IPS DF 4.7 (cell line): Measurements from ENCODE around the gene ZC2HC1C.
"Not testable (repeated sequence)": the region's sequence is repeated elsewhere in the genome, so short reads cannot be mapped to it uniquely, and the experiment has no call there.

Experiments
- DNase-seq: peaks from one replicate; pipeline ENCODE4 v3.0.0-alpha.2; 2013; ENCODE audit warnings: low spot score; ENCODE audit errors: extremely low read depth

ZC2HC1C gene

DNA sequence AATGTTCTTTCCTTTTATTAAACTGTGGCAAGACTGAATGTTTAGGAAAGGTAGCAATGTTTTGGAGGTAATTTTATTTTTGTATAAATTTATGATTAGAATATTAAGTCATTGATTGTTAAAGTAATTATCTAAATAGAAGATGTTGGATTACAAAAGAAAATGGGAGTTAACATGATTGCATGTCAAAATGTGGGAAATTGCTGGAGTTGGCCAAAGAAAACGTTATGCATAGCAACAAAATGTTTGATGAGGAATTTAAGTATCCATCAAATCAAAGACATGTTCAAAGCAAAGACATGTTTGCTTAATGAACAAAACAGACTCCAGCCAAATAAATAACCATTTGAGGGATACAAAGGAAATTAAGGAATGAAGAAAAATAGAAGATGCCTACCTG, 15.0 kb upstream of the ZC2HC1C start:
- no peak for DNase-seq

DNA sequence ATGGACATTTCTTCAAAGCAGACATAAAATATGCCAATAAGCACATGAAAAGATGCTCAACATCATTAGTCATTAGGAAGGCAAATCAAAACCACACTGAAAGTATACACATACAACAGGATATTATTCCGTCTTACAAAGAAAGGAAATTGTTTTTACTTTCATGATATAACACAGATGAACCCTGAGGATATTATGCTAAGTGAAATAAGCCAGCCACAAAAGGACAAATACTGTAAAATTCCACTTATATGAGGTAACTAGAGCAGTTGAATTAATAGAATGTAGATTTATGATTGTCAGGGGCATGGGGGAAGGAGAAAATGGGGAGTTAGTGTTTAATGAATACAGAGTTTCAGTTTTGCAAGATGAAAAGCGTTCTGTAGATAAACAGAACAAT, 9.8 kb upstream of the ZC2HC1C start:
- DNase-seq, result no peak

DNA sequence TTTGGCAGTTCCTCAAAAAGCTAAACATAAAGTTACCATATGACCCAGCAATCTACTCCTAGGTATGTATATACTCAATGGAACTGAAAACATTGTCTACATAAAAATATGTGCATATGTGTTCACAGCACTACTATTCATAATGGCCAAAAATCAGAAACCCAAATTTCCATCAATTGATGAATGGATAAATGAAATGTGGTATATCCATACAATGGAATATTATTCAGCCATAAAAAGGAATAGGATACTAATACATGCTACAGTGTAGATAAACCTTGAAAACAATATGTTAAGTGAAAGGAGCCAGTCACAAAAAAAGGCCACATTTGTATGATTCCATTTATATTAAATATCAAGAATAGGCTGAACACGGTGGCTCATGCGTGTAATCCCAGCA, 9.0 kb upstream of the ZC2HC1C start:
- no peak for DNase-seq

DNA sequence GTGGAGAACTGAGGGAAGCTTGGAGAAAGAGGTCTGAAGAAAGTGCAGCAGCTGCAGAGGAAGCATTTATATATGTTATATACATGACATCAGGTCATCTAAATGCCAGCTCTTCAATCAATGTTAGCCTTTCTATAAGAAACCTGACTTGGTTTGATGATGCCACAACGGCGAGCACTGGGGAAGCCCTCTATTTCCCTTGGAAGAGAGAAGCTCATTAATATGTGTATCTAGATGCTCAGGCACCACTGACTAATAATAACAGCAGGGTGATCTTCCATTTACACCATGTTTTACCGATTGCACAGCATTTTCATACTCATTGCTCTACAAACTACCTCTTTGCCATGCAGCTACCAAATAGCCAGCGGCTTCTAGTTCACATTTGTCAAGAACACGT, 6.4 kb upstream of the ZC2HC1C start:
- no peak for DNase-seq

DNA sequence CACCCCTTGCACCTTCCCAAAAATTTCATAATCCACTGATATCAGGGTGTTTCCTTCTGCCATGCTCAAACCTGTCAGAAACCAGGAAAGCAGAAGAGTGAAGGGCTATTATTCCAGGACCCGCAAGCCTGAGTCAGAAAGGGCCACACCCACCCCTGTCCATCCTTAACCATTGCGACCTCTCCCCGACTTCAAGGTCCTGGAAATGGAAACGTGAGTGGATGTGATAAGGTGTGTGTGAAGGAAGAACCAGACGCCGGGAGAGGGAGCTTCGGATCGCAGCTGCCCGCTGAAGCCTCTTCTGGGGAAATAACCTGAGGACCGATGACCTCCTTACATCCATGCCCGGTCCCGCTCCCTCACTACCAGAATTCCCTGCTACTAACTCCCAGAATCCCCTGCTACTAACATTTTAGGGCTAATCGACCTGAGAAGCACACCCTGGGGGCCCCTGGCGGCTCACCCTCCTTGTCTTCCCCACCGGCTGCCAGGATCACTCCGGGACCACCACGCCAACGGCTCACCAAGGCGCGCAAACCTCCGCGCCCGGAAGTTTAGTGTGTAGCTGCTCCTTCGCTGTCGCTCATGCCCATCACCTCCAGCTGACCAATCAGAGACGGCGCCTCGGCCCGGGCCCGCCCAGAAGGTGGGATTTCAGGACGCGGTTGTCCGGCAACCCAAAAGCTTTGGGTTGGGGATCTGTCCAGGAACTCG, 5.8 kb upstream of the ZC2HC1C start, which contains the start of gene ACYP1:
Gene ACYP1 (minus strand): TSS at position 534 of the 714 bp plus-strand sequence. CDS start 471 bp downstream, at position 63.
- DNase-seq, result no peak

DNA sequence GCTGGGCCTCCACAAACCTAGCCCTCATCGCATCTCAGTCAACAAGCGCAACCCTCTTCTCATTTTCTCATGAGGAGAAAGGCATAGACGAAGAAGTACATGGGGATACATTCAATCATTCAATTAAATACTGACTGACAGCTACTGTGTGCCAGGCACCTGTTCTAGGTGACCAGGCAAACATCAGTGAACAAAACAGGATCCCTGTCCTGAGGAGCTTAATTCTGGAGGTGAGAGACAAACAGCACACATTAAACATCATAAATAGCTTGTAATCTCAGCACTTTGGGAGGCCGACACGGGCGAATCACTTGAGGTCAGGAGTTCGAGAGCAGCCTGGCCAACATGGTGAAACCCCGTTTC, 5.3 kb upstream of the ZC2HC1C start:
- DNase-seq, result no peak

DNA sequence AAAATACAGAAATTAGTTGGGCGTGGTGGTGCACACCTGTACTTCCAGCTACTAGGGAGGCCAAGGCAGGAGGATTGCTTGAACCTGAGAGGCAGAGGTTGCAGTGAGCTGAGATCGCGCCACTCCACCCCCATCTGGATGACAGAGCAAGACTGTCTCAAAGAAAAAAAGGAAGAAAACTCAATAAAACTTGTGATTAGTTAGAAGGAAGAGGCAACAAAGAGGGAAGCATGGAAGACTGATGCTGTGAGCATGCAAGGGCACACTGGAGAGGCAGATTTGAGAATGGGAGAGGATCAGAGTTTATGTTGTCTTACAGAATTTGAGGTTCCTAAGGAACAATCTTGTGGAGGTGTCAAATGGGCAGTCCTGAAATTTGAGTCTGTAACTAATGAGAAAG, 2.8 kb upstream of the ZC2HC1C start:
- no peak for DNase-seq

DNA sequence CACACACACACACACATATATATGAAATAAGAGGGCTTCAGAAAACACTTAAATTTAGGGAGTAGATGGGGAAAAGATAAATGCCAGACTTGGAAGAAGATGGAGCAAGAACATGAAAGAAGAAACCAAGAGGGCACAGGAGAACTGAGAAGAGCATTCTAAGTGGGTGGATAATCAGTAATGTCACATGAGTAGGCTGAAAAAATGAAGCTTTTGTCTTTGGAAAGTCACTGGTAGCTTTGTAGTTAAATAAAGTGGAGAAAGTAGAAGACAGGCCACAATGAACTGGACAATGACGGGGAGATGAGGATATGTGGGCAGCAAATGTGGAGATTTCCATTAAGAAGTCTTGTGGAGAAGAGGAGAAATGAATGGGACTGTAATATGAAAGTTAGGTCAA, 2.2 kb upstream of the ZC2HC1C start:
- no peak for DNase-seq

DNA sequence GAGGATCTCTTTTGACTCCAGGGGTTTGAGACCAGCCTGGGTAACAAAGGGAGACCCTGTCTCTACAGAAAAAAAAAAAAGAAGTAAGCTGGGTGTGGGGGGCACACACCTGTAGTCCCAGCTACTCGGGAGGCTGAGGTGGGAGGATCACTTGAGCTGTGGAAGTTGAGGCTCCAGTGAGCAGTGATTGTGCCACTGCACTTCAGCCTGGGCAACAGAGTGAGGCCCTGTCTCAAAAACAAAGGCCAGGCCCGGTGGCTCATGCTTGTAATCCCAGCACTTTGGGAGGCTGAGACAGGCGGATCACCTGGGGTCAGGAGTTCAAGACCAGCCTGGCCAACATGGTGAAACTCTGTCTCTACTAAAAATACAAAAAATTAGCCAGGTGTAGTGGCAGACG, 1.7 kb upstream of the ZC2HC1C start:
- DNase-seq, result not testable (repeated sequence)

DNA sequence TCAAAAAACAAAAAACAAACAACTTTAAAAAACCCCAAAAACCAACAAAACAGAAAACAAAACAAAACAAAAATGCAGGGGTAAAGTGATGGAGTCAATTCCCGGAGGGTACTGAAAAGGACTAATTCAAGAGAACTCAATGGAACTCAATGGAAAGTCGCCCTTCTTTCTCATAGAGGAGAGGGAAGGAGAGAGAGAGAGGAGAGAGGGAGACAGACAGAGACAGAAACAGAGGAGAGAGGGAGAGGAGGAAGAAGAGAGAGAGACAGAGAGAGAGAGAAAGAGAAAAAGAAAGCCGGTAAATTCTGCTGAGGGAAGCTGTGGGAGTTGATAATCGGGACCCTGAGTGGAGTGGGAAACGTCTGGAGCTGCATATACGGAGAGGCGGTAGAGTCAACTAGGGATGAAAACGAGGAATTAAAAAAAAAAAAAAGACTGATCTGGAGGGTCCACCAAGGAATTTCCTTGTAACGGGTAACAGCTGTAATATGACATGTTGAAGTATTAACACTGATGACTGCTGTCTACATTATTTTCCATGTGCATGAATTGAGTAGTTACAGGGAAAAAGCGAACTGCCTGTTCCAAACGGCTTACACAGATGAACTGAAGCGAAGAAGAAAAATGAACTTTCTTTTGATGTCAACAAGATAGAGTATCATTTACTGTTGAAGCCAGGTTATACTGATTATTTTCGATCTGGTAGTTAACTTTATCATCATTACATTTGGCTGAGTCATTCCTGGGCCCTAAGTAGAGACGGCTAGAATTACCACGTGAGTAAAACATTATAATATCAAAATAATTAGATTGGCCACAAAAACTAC, 934 bp upstream of the ZC2HC1C start:
- no peak for DNase-seq

DNA sequence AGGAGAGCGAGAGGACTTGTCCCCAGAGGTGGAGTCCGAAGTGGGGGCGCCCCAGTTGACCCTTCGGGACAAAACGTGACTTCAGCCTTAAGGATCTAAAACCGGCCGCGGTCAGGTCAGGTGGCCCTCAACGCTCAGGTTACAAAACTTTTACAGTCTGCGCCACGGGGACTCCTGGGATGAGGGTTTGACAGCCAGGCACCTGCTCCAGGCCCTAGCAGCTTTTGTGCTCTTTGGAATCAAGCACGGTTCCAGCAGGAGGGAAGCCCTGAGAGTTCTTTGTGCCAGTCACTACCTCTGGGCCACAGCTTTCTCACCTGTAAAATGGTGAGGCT, 337 bp downstream of the ZC2HC1C start:
- no peak for DNase-seq

DNA sequence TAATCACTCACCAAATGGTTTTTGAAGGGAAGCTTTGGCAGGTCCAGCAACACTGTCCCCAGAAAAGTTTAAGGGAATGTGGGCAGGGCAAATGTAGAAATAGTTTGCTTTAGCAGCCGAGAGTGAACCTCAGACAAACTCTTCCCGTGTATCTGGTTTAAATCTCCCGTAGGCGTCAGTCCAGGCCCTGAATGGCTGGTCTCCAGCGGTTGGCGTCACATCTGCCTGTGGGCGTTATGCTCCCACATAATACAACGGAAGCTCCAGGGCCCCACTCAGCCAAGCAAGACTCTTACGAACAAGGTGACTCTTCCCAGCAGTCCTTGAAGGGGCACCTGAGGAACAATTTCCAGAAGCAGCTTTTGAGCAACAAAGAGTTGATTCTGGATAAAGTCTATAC, 942 bp downstream of the ZC2HC1C start:
- DNase-seq, result no peak

DNA sequence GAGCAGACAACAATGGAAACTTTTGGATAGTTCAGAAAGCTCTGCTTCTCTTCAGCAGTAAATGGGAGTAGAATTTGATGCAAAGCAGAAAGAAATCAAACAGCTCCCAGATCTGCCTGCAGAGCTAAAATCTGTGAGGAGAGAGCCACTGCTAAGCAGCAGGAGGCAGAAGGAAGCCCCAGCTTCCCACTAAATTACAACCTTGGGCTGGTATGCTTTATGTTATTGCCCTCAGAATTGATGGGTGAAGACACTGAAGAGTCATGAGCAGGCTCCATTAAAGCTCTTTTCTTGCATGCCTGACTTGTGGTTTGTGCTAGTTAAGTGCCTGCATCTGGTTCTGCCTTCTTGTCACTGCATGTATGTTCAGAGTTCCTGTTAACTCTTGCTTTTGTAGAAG, 8.4 kb downstream of the ZC2HC1C start:
- no peak for DNase-seq

DNA sequence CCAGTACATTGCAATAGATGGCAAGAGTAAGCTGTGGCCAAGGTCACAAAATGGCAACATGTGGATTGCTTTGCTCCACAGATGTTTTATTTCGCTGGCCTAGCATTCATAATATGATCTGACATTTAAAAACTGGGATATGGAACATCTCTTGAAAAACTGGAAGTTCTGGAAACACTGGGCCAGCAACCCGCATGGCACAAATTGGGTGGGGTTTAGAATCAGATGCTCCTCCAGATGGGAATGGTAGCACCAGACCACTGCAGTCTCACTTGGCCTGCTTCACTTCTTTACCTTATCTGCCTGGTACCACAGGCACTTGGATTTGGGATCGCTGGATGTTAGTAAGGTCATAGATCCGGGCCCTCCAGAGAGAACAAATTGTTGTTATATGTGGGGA, 10.1 kb downstream of the ZC2HC1C start:
- DNase-seq, result no peak

DNA sequence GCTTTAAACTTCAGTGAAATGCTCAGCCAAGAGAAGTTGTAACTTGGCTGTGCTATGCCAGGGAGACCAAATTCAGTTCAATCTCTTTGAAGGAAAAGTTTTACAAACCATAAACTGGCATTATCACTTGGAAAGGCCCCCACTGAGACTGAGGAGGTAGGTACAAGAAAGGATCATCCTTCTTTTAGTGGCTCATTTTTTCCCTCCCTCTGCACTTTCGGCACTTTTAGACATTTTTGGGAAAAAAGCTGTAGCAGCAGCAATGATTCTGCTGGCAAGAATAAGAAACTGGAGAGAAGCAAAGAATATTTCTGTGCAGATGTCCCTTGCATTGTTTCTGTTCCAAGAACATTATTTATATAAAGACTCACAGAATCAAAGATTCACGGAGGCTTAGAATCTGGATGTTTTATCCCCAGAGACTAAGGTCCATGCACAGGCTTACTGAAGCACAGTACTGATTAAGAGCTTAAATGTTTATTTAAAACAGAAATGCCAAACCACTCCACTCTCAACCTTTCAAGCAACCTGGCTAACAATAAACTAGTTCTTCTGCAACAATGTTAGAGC, 12.3 kb downstream of the ZC2HC1C start:
- DNase-seq, result no peak

DNA sequence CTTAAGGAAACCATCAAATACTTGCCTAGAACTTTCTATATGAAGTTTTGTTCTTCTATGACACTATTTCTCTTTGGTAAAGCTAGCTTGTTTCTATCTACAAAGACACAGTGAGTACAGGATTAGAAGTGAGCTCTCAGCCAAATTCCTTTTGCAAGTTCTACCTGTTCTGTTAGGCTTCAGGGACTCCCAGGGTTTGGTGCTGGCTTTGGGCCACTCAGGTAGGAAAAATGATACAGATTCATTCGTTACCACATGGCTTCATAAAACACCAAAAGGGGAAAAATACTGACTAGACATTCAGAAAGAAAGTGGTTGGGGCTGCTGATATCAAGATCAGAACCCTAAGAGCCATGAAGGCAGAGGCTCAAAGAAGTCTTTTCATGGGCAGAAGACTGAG, 13.8 kb downstream of the ZC2HC1C start:
- no peak for DNase-seq

DNA sequence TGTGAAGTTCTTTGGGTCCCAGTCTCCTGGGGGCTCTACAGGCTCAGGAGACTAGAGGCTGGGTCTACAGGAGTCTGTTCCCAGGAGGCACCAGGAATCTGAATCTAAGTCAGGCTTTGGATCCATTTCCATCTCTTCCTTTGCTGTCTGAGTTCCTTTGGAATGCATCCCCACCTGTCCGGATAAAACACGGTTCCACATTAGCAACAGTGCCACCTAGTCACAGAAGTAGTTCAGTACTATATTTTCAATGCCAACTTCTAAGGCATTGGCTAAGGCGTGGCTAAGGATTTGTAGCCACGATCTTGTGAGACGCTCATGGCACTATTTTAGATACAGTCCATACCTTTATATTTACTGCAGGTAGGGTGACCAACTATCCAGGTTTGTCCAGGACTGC, 15.1 kb downstream of the ZC2HC1C start:
- DNase-seq, result no peak

DNA sequence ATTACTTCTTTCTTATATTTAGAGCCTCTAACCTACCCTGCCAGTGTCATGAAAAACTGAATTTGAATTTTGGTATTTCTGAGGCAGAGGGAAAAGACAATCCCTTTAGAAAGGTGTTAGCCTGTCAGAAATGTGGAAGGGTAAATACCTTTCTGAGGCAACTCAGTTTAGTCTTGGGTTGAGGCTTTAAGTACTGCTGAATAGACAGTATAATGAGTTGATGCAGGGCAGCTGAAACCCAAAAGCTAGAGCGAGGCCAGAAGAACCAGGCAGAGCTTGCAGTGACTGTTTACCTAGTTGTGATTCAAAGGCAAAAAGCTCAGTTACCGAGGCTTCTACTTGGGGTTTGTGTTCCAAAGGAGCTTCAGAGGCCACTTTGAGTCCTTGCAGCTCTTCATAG, 18.7 kb downstream of the ZC2HC1C start:
- DNase-seq, result no peak

DNA sequence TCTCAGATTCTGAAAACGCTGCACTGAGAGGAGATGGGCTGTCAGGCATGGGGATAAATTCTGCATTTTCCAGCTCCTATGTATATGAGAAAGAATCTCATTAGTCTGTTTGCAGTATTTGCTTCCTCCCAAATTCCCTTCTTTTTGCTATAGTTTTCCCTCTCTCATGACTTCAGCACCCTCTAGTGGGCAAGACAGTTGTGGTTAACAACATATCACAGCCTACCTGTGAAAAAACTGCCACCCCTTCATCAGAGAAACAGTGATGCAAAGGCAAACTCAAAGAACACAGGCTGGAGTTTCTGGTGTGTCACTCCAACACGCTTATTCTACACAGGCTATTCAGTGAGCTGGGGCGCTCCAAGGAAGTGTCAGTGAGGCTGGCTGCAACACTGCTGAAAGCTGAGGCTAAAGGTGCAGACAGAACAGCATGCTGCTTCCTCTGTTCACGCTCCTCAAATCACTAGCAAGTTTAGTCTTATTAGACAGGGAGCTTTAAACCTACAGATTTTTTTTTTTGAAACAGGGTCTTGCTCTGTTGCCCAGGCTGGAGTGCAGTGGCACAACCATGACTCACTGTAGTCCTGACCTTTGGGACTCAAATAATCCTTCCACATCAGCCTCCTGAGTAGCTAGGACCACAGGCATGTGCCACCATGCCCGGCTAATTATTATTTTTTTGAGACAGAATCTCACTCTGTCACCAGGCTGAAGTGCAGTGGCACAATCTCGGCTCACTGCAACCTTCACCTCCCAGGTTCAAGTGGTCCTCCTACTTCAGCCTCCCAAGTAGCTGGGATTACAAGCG, 19.3 kb downstream of the ZC2HC1C start:
- DNase-seq, result no peak

DNA sequence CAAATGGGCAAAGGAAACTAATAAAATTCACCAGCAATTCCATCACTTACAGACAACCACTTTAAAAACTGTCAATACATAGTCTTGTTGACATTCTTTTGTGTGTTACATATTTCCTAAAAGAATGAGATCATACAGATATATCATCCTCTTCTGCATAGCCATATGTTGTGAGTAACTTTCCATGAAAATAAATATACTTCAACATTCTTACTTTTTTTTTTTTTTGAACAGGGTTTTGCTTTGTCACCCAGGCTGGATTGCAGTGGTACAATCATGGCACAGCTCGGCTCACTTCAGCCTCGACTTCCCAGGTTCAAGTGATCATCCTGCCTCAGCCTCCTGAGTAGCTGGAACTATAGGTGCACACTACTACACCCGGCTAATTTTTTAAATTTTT, 20.9 kb downstream of the ZC2HC1C start:
- DNase-seq, result no peak

DNA sequence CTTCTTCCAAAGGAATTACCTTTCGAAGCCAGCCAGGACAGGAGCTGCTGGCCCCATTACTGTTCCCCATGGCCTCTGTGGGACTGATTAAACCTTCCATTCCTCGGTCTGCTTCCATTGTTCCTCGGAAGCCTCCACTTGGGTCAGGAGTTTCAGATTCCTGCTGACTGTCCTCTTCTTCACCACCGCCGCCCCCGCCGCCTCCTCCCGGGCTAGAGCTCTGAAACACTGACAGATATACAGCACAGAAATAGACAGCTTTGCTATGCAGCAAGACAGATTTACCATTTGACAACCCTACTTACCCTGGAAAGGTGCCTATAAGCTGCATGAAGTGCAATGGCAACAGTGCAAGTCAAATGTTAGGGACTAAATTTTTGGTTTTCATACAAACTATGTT, 21.8 kb downstream of the ZC2HC1C start:
- no peak for DNase-seq

DNA sequence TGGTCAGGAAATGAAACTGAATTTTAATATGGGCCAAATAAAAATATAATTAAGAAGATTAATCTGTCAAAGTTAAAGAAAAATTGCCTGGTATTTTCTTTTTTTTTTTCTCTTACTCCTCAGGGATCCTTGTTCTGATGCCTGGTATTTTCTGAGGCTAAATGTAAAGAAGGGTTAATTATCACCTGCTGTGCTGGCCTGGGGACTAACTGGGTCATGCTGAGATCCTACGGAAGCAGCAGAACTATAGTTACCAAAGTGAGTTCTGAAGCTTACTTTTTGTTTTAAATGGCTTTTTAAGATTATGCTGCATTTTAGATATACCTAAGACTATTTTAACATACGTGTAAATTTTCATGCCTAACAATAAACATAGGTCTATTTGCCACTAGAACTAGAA, 23.3 kb downstream of the ZC2HC1C start:
- no peak for DNase-seq
